ENCODE data around the gene KBTBD7. TPM values are rescaled to one million over a fixed set of nuclear protein-coding genes. Genes with fewer than 3 reads are reported as not detected.

Gene KBTBD7
- total and polyA plus RNA-seq, 9 of the 15 experiments (the other 6 are each of a cell fraction or from before 2014, with no cell fraction given) = 1.8 to 4.4 (median 3.3) TPM

DNA sequence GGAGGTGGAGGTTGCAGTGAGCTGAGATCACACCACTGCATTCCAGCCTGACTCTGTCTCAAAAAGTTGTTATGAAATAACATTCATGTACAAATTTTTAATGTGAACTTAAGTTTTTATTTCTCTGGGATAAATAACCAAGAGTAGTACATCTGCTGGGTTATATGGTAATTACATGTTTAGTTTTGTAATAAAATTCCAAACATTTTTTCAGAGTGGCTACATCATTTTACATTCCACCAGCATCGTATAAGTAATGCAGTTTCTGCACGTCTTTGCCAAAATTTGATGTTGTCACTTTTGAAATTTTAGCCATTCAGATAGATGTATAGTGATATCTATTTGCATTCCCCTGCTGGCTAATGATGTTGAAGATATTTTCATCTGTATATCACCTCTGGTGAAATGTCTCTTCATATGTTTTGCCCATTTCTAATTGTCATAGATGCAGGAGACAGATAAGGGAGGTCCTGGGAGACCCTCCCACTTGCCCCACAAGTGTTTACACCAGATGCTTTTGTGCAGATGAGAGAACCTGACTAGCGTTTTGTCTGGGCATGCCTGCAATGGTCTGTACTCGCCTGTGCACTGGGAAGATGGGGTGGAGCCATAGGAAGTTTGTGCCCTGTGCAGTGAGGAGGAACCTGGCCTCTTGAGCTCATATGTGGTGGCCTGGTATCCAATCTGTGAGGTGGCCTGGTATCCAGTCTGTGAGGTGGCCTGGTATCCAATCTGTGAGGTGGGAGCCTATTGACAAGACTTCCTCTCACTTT is 49.0 kb downstream of the KBTBD7 start (continued):
- TF ChIP-seq, protein P1, sequence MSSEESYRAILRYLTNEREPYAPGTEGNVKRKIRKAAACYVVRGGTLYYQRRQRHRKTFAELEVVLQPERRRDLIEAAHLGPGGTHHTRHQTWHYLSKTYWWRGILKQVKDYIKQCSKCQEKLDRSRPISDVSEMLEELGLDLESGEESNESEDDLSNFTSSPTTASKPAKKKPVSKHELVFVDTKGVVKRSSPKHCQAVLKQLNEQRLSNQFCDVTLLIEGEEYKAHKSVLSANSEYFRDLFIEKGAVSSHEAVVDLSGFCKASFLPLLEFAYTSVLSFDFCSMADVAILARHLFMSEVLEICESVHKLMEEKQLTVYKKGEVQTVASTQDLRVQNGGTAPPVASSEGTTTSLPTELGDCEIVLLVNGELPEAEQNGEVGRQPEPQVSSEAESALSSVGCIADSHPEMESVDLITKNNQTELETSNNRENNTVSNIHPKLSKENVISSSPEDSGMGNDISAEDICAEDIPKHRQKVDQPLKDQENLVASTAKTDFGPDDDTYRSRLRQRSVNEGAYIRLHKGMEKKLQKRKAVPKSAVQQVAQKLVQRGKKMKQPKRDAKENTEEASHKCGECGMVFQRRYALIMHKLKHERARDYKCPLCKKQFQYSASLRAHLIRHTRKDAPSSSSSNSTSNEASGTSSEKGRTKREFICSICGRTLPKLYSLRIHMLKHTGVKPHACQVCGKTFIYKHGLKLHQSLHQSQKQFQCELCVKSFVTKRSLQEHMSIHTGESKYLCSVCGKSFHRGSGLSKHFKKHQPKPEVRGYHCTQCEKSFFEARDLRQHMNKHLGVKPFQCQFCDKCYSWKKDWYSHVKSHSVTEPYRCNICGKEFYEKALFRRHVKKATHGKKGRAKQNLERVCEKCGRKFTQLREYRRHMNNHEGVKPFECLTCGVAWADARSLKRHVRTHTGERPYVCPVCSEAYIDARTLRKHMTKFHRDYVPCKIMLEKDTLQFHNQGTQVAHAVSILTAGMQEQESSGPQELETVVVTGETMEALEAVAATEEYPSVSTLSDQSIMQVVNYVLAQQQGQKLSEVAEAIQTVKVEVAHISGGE (CRISPR knock-in tag; IDR thresholded peaks at IDR 0.05) = no peak
- TF ChIP-seq TFAM (CRISPR knock-in tag; conservative IDR thresholded peaks at IDR 0.05) = no peak
- no peak for TF ChIP-seq SREBF1 (IDR thresholded peaks at IDR 0.05; ENCODE audit: borderline replicate concordance, low read depth, low read length)
- no peak for TF ChIP-seq ZNF140 (CRISPR knock-in tag; IDR thresholded peaks at IDR 0.05)

DNA sequence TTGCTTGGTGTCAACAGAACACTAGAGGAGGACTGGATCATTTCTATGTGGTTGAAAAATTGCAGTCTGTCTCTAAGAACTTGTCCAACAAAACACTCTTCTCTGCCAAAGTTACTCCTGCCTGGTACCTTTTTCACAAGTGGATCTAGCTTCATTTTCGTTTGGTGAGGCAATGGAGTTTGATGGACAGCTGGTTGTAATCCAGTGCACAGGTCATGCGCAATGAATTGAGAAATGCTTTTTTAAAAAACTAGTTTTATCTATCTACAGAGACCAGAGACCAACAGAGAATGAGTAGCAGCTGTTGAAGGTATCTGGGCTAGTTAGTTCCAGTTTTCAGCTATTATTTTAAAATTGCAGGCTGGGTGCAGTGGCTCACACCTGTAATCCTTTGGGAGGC is 49.8 kb downstream of the KBTBD7 start:
- Histone ChIP-seq H4K20me1 (replicated peaks; ENCODE audit: control insufficient read depth, insufficient read depth, low read length) (no peaks in the 10 kb centered on the region), H3K4me1 (replicated peaks in 1 of 2; ENCODE audit: control insufficient read depth in 2 of 2, insufficient read depth in 2 of 2, low read length in 2 of 2) (no peaks in the 10 kb centered on the region), H3K4me2 (ENCODE audit: insufficient read depth, low read length) (no peak overlapping the region), H3K36me3 (ENCODE audit: control insufficient read depth, insufficient read depth, low read length) (no peaks in the 10 kb centered on the region), H3K27me3 (ENCODE audit: control insufficient read depth in 2 of 2, insufficient read depth in 2 of 2, low read length in 2 of 2) (no peaks in the 10 kb centered on the region), H3K9ac (ENCODE audit: insufficient read depth in 1 of 2, low read depth in 2 of 2, low read length in 2 of 2) (no peak overlapping the region), H3K79me2 (ENCODE audit: control insufficient read depth, insufficient read depth, low read length) (no peaks in the 10 kb centered on the region), H3K27ac (ENCODE audit: extremely low read depth, low read depth, low read length) (no peak overlapping the region), H3K9me3 (replicated peaks; ENCODE audit: control insufficient read depth, insufficient read depth, low read depth, low read length) (peaks cover 9% of the 10 kb centered on the region), H3K4me3 (no peak overlapping the region), H3K9me1 (ENCODE audit: control insufficient read depth, insufficient read depth, low read length) (no peaks in the 10 kb centered on the region), H2AFZ (ENCODE audit: low read depth, low read length) (no peak overlapping the region)
- ChIA-PET CTCF (ENCODE audit: low intra/inter-chr PET ratio) (no interaction called here), POLR2A (interaction anchor here (0.8 kb wide), 1 partner anchor 83 kb away, joined by 3 read pairs; no protein-coding TSS in a partner anchor)
- FAIRE-seq = no peak
- no TSS peak for BruUV-seq (replicated peaks)
- WGBS (ENCODE audit: insufficient coverage, low coverage, missing lambda C conversion rate) = 0% methylated on average over 2 of the region's 2 CpGs
- in situ Hi-C loops (cut with MboI) (no loop called here), intact Hi-C loops (cut with micrococcal nuclease) (no loop called here)
- ATAC-seq = no peak
- TF ChIP-seq, protein P2, sequence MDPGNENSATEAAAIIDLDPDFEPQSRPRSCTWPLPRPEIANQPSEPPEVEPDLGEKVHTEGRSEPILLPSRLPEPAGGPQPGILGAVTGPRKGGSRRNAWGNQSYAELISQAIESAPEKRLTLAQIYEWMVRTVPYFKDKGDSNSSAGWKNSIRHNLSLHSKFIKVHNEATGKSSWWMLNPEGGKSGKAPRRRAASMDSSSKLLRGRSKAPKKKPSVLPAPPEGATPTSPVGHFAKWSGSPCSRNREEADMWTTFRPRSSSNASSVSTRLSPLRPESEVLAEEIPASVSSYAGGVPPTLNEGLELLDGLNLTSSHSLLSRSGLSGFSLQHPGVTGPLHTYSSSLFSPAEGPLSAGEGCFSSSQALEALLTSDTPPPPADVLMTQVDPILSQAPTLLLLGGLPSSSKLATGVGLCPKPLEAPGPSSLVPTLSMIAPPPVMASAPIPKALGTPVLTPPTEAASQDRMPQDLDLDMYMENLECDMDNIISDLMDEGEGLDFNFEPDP (CRISPR knock-in tag; IDR thresholded peaks at IDR 0.05) = no peak
- DNase-seq (ENCODE audit: extremely low read depth in 1 of 4, low spot score in 3 of 4) = no peak
